SU-DHL-6 (cell line): ENCODE data around the gene PREX1.

Experiments used
- H2AFZ ChIP-seq: fragments of 200-600 bp; sonication (generic); 2 replicates; pipeline ENCODE4 v1.6.1; 2014; ENCODE audit warnings: low read depth, mild to moderate bottlenecking, moderate library complexity, mixed read lengths, antibody characterized with exemption, low read length; ENCODE audit not compliant: severe bottlenecking
- H3F3A ChIP-seq: fragments of 200-600 bp; shearing (Covaris generic); 2 replicates; pipeline ENCODE4 v1.6.0; 2016; ENCODE audit warnings: antibody characterized with exemption, mild to moderate bottlenecking; ENCODE audit not compliant: insufficient read depth
- H3K27ac ChIP-seq: fragments of 200-600 bp; sonication (generic); 2 replicates; pipeline ENCODE4 v1.5.1; 2016; ENCODE audit warnings: low read depth, mild to moderate bottlenecking, low read length, moderate library complexity, mixed read lengths
- H3K27me3 ChIP-seq: fragments of 200-600 bp; sonication (generic), shearing (Covaris generic); 2 replicates; pipeline ENCODE4 v1.6.0; 2014; ENCODE audit warnings: mild to moderate bottlenecking, low read length
- H3K36me3 ChIP-seq: fragments of 200-600 bp; sonication (generic); 2 replicates; pipeline ENCODE4 v1.6.1; 2014; ENCODE audit warnings: mild to moderate bottlenecking, low read length, mixed read lengths
- H3K4me2 ChIP-seq: fragments of 300-600, 200-600 bp; shearing (Covaris generic), sonication (generic); 2 replicates; pipeline ENCODE4 v1.6.0; 2014; ENCODE audit warnings: low read length, low read depth, mild to moderate bottlenecking; ENCODE audit not compliant: poor library complexity, severe bottlenecking
- H3K4me3 ChIP-seq: fragments of 200-600 bp; sonication (generic); 2 replicates; pipeline ENCODE4 v1.5.1; 2014; ENCODE audit warnings: antibody characterized with exemption, low read length, mild to moderate bottlenecking, mixed read lengths; ENCODE audit not compliant: insufficient read depth, poor library complexity, severe bottlenecking
- H3K79me2 ChIP-seq: fragments of 200-600 bp; sonication (generic); 2 replicates; pipeline ENCODE4 v1.6.1; 2014; ENCODE audit warnings: mild to moderate bottlenecking, low read length, moderate library complexity; ENCODE audit not compliant: insufficient read depth
- H3K9ac ChIP-seq: fragments of 200-600 bp; sonication (generic); 2 replicates; pipeline ENCODE4 v1.7.0; 2014; ENCODE audit warnings: mild to moderate bottlenecking, low read length
- H3K9me2 ChIP-seq: fragments of 200-600 bp; sonication (generic); replicated peaks from 2 replicates; pipeline ENCODE4 v1.6.1; 2014; ENCODE audit warnings: low read length; ENCODE audit not compliant: insufficient read depth
- H3K9me3 ChIP-seq: fragments of 200-600 bp; sonication (generic); 2 replicates; pipeline ENCODE4 v1.6.1; 2014; ENCODE audit warnings: low read length, mixed read lengths; ENCODE audit not compliant: insufficient read depth
- H4K20me1 ChIP-seq: fragments of 200-600 bp; sonication (generic); 2 replicates; pipeline ENCODE4 v1.6.1; 2014; ENCODE audit warnings: low read depth, mild to moderate bottlenecking, antibody characterized with exemption, low read length, moderate library complexity, mixed read lengths
- CTCF ChIP-seq: fragments of 200-600 bp; sonication (generic); IDR thresholded peaks from one replicate; pipeline ENCODE4 v1.5.1; 2017; ENCODE audit warnings: antibody characterized with exemption, mild to moderate bottlenecking, low read length, moderate library complexity; ENCODE audit not compliant: insufficient read depth, poor library complexity, severe bottlenecking
- EZH2phosphoT487 ChIP-seq: fragments of 200-600 bp; sonication (generic), shearing (Covaris generic); conservative IDR thresholded peaks from 2 replicates; pipeline ENCODE4 v1.6.1; 2018; ENCODE audit warnings: mild to moderate bottlenecking, antibody characterized with exemption, low read length, moderate library complexity, mixed read lengths

PREX1 gene

GRCh38 chr20:48785256-48785655, 42.5 kb downstream of the PREX1 start:
- Histone ChIP-seq H3F3A (no peaks in the 10 kb centered on the region), H3K27ac (no peak overlapping the region), H3K36me3 (no peaks in the 10 kb centered on the region), H3K9me2 (no peaks in the 10 kb centered on the region), H3K9me3 (no peaks in the 10 kb centered on the region), H3K4me2 (no peak overlapping the region), H3K9ac (no peak overlapping the region), H4K20me1 (no peaks in the 10 kb centered on the region), H3K79me2 (no peaks in the 10 kb centered on the region), H2AFZ (no peak overlapping the region), H3K27me3 (no peaks in the 10 kb centered on the region), H3K4me3 (no peak overlapping the region)
- TF ChIP-seq EZH2phosphoT487 (no peak), CTCF (no peak)

DNA sequence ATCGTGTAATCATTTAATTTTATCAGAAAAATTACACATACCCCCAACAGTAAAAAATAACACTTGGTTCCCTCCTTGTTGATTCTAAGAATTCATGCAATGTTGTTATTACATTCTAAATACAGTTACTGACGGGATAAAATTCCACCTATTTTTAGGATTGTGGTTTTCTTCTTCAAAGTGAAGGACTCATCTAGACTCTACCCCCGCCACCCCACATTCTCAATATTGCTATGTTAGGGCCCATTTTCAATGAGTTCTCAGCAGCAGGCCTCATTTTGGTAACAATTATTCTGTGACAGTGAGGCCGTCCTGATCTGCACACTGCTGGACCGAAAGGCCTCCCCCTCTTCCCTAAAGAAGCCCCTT, 43.5 kb downstream of the PREX1 start:
- no peaks in the 10 kb centered on the region for H3K9me2 ChIP-seq
- no peaks in the 10 kb centered on the region for H3F3A ChIP-seq
- H3K9ac ChIP-seq = no peak overlapping the region
- H3K9me3 ChIP-seq = no peaks in the 10 kb centered on the region
- H3K79me2 ChIP-seq = no peaks in the 10 kb centered on the region
- H2AFZ ChIP-seq = no peak overlapping the region
- no peak overlapping the region for H3K4me3 ChIP-seq
- no peak overlapping the region for H3K4me2 ChIP-seq
- H3K36me3 ChIP-seq = no peaks in the 10 kb centered on the region
- H3K27me3 ChIP-seq = no peaks in the 10 kb centered on the region
- no peak overlapping the region for H3K27ac ChIP-seq
- no peak for TF ChIP-seq EZH2phosphoT487
- TF ChIP-seq CTCF = no peak
- H4K20me1 ChIP-seq = no peaks in the 10 kb centered on the region

DNA sequence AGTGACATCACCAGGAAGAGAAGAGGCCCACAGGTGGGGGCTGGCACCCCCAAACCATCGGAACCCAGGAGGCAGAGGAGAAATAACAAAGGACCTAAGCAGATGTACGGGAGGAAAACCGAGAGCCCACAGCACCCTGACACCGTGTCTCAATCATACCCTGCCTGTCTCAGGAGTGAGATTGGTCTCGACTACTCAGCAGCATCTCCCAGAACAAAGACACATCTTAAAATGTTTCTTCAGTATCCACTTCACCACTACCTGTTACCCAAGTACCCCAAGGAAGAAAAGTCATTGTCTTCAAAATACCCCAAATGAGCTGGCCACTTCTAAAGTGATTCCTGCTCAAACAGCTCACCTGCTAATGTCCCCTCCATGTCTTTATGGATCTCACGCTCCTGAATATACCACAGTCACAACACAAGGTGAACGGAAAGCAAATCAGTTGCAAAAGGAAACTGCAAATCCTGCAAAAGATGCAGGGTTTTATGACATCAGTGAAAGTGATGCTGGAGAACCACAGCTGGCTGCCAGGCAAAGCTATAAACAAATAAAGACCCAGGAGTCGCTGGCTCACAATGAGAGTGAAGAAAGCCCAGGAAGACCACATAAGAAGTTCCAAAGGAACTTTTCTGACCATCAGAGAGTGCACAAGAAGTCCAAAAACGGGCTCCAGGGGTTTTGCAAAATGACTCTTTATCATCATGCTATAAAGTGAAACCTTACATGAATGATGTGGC, 44.1 kb downstream of the PREX1 start:
- no peak overlapping the region for H3K4me2 ChIP-seq
- H3K9ac ChIP-seq = no peak overlapping the region
- H2AFZ ChIP-seq = no peak overlapping the region
- H3K9me3 ChIP-seq = no peaks in the 10 kb centered on the region
- no peaks in the 10 kb centered on the region for H4K20me1 ChIP-seq
- H3K9me2 ChIP-seq = no peaks in the 10 kb centered on the region
- no peak overlapping the region for H3K27ac ChIP-seq
- H3K36me3 ChIP-seq = no peaks in the 10 kb centered on the region
- H3K79me2 ChIP-seq = no peaks in the 10 kb centered on the region
- H3F3A ChIP-seq = no peaks in the 10 kb centered on the region
- no peaks in the 10 kb centered on the region for H3K27me3 ChIP-seq
- H3K4me3 ChIP-seq = no peak overlapping the region
- TF ChIP-seq CTCF = no peak
